Measurements from ENCODE around the gene TAGLN2. TPM values are rescaled to one million over a fixed set of nuclear protein-coding genes. Genes with fewer than 3 reads are reported as not detected.
A peak's percentile ranks its signal among the peaks of the same experiment; 100 is the strongest.

TAGLN2 gene
- total RNA-seq, 1 donor from 2014 or later, result 65.1 TPM

GRCh38 chr1:159936273-159936904 lies 11.1 kb upstream of the TAGLN2 start:
- DNase-seq (ENCODE audit: low read depth), result peak; percentile 38

- peak; percentile 29 for DNase-seq (ENCODE audit: low read depth)
Observed at GRCh38 chr1:159935719-159936272, 10.5 kb upstream of the TAGLN2 start.

GRCh38 chr1:159935305-159935704 lies 10.0 kb upstream of the TAGLN2 start:
- DNase-seq (ENCODE audit: low read depth), result no peak

- DNase-seq (ENCODE audit: low read depth), result no peak
Observed at GRCh38 chr1:159934136-159935039, 9.1 kb upstream of the TAGLN2 start.

- no peak for DNase-seq (ENCODE audit: low read depth)
Observed at GRCh38 chr1:159933347-159933746, 8.0 kb upstream of the TAGLN2 start.

- no peak for DNase-seq (ENCODE audit: low read depth)
Observed at GRCh38 chr1:159932296-159933285, 7.3 kb upstream of the TAGLN2 start.

- no peak for DNase-seq (ENCODE audit: low read depth)
Observed at GRCh38 chr1:159931795-159932173, 6.5 kb upstream of the TAGLN2 start.

GRCh38 chr1:159931101-159931794 lies 5.9 kb upstream of the TAGLN2 start:
- DNase-seq (ENCODE audit: low read depth), result no peak

GRCh38 chr1:159930634-159931033 lies 5.3 kb upstream of the TAGLN2 start:
- DNase-seq (ENCODE audit: low read depth), result no peak

GRCh38 chr1:159930216-159930615 lies 4.9 kb upstream of the TAGLN2 start:
- no peak for DNase-seq (ENCODE audit: low read depth)

GRCh38 chr1:159929155-159930051 lies 4.1 kb upstream of the TAGLN2 start:
- no peak for DNase-seq (ENCODE audit: low read depth)

- DNase-seq (ENCODE audit: low read depth), result no peak
Observed at GRCh38 chr1:159928491-159929050, 3.3 kb upstream of the TAGLN2 start.

GRCh38 chr1:159927849-159928431 lies 2.6 kb upstream of the TAGLN2 start:
- DNase-seq (ENCODE audit: low read depth), result no peak

- DNase-seq (ENCODE audit: low read depth), result no peak
Observed at GRCh38 chr1:159927211-159927848, 2.0 kb upstream of the TAGLN2 start.

GRCh38 chr1:159925719-159926078 lies 392 bp upstream of the TAGLN2 start:
- DNase-seq (ENCODE audit: low read depth), result no peak

GRCh38 chr1:159924025-159924790 lies 1.1 kb downstream of the TAGLN2 start:
- DNase-seq (ENCODE audit: low read depth), result peak; percentile 87

- peak; percentile 79 for DNase-seq (ENCODE audit: low read depth)
Observed at GRCh38 chr1:159923203-159924024, 1.9 kb downstream of the TAGLN2 start.

Measured in myocyte (in vitro differentiated cells).